ENCODE results near the gene CPED1.

GRCh38 chr7:121182281-121182680 is 193.8 kb downstream of the CPED1 start:
- TF ChIP-seq CTCF (IDR thresholded peaks at IDR 0.05) (no peak), POLR2A (IDR thresholded peaks at IDR 0.05) (no peak), POLR2AphosphoS5 (IDR thresholded peaks at IDR 0.05) (no peak), EP300 (IDR thresholded peaks at IDR 0.05) (no peak)
